T-helper 1 cell treated with Interleukin-12 subunit alpha and Interleukin-12 subunit beta and Interleukin-4 antibody, amounts not matched to agents 30 μg/mL and 1 μg/mL, for 36 hours (primary cell): ENCODE results near the gene MST1.

Source experiments
- H3K27ac Mint-ChIP-seq: one replicate; pipeline ENCODE4 v1.8.0; 2021; ENCODE audit warnings: mild to moderate bottlenecking, mixed read lengths
- H3K27me3 Mint-ChIP-seq: one replicate; pipeline ENCODE4 v1.8.0; 2021; ENCODE audit warnings: low read depth, mixed read lengths
- H3K36me3 Mint-ChIP-seq: one replicate; pipeline ENCODE4 v1.8.0; 2021; ENCODE audit warnings: low read depth, mixed read lengths
- H3K4me1 Mint-ChIP-seq: one replicate; pipeline ENCODE4 v1.8.0; 2021; ENCODE audit warnings: low read depth, mixed read lengths
- H3K4me3 Mint-ChIP-seq: one replicate; pipeline ENCODE4 v1.8.0; 2021; ENCODE audit warnings: mild to moderate bottlenecking, moderate library complexity, mixed read lengths
- H3K9me3 Mint-ChIP-seq: one replicate; pipeline ENCODE4 v1.8.0; 2021; ENCODE audit warnings: mixed read lengths

MST1 gene

GRCh38 chr3:49666592-49666991 is 22.7 kb downstream of the MST1 start:
- Mint-ChIP-seq H3K36me3 (no peaks in the 10 kb centered on the region), H3K9me3 (no peaks in the 10 kb centered on the region), H3K4me3 (no peak overlapping the region), H3K27ac (no peak overlapping the region), H3K4me1 (peaks cover 4% of the 10 kb centered on the region), H3K27me3 (no peaks in the 10 kb centered on the region)

DNA sequence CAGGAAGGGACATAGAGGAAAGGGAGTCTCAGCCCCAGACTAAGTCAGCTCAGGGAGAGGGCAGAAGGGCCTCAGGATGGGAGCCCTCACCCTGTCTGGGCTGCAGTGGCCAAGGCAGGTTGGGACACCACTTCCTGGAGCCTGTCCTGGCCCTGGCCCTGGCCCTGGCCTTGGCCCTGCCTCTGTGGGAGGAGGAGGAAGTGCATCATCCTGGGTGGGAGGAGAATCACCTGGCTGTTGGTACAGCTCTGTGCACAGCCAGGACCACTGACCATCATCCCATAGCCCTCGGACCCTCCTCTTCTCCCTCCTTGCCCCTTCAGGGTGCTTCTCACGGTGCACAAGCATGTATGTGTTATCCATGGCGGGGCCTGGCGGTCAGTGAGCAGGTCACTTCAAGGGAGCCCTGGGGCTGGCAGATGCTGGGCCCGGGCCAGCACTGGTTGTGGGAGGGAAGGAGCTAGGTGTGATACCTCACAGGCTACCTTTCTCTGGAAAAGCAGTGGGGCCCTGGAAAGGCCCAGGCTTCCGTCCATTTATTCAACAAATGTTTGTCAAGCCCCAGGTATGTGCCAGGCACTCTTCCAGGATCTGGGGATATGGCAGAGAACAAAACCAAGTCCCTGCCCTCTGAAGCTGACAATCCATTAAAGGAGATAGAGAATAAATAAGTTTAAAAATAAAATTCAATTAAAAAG is 23.3 kb downstream of the MST1 start:
- Mint-ChIP-seq H3K27ac (no peak overlapping the region), H3K36me3 (no peaks in the 10 kb centered on the region), H3K9me3 (no peaks in the 10 kb centered on the region), H3K4me3 (no peak overlapping the region), H3K4me1 (peaks cover 2% of the 10 kb centered on the region), H3K27me3 (no peaks in the 10 kb centered on the region)

GRCh38 chr3:49664300-49664699 is 25.0 kb downstream of the MST1 start:
- Mint-ChIP-seq H3K4me3 (no peak overlapping the region), H3K4me1 (peaks cover 2% of the 10 kb centered on the region), H3K27me3 (no peaks in the 10 kb centered on the region), H3K27ac (no peak overlapping the region), H3K9me3 (no peaks in the 10 kb centered on the region), H3K36me3 (no peaks in the 10 kb centered on the region)

- Mint-ChIP-seq H3K27me3 (no peaks in the 10 kb centered on the region), H3K9me3 (no peaks in the 10 kb centered on the region), H3K27ac (no peak overlapping the region), H3K4me3 (no peak overlapping the region), H3K36me3 (no peaks in the 10 kb centered on the region), H3K4me1 (peaks cover 2% of the 10 kb centered on the region)
These were observed 25.4 kb downstream of the MST1 start for GRCh38 chr3:49663831-49664230.

DNA sequence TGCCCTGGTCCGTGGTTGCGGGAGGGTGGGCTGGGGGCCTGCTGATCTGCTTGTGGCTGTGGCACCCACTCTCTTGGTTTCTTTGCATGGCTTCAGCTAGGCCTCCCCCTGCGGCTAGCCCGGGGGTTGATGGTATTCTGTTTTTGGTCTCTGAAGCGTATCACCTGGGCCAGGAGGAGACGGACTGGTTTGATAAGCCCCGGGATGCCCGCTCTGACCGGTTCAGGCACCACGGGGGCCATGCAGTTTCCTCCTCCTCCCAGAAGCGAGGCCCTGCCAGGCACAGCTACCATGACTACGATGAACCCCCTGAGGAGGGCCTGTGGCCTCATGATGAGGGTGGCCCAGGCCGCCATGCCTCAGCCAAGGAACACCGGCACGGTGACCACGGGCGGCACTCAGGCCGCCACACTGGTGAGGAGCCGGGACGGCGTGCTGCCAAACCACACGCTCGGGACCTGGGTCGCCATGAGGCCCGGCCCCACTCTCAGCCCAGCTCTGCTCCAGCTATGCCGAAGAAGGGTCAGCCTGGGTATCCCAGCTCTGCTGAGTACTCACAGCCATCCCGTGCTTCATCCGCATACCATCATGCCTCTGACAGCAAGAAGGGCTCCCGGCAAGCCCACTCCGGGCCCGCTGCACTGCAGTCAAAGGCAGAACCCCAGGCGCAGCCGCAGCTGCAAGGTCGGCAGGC is 26.4 kb downstream of the MST1 start:
- Mint-ChIP-seq H3K27me3 (no peaks in the 10 kb centered on the region), H3K4me1 (peaks cover 2% of the 10 kb centered on the region), H3K36me3 (no peaks in the 10 kb centered on the region), H3K4me3 (no peak overlapping the region), H3K27ac (no peak overlapping the region), H3K9me3 (no peaks in the 10 kb centered on the region)

- no peak overlapping the region for H3K27ac Mint-ChIP-seq
- no peaks in the 10 kb centered on the region for H3K36me3 Mint-ChIP-seq
- H3K4me3 Mint-ChIP-seq = no peak overlapping the region
- H3K9me3 Mint-ChIP-seq = no peaks in the 10 kb centered on the region
- peaks cover 2% of the 10 kb centered on the region for H3K4me1 Mint-ChIP-seq
- no peaks in the 10 kb centered on the region for H3K27me3 Mint-ChIP-seq
These were observed 27.3 kb downstream of the MST1 start for GRCh38 chr3:49662021-49662420.

- no peak overlapping the region for H3K27ac Mint-ChIP-seq
- no peak overlapping the region for H3K4me3 Mint-ChIP-seq
- no peaks in the 10 kb centered on the region for H3K9me3 Mint-ChIP-seq
- H3K36me3 Mint-ChIP-seq = no peaks in the 10 kb centered on the region
- peaks cover 2% of the 10 kb centered on the region for H3K4me1 Mint-ChIP-seq
- H3K27me3 Mint-ChIP-seq = no peaks in the 10 kb centered on the region
These were observed 28.0 kb downstream of the MST1 start for GRCh38 chr3:49661281-49661680.

- no peaks in the 10 kb centered on the region for H3K9me3 Mint-ChIP-seq
These were observed 29.5 kb downstream of the MST1 start for GRCh38 chr3:49659756-49660155.

GRCh38 chr3:49658711-49659110 is 30.6 kb downstream of the MST1 start:
- no peak overlapping the region for H3K27ac Mint-ChIP-seq
- H3K9me3 Mint-ChIP-seq = no peaks in the 10 kb centered on the region
- H3K4me3 Mint-ChIP-seq = no peak overlapping the region
- no peaks in the 10 kb centered on the region for H3K4me1 Mint-ChIP-seq
- no peaks in the 10 kb centered on the region for H3K36me3 Mint-ChIP-seq
- no peaks in the 10 kb centered on the region for H3K27me3 Mint-ChIP-seq

More at GRCh38 chr3:49659756-49660155, 29.5 kb downstream of the MST1 start:
- Mint-ChIP-seq H3K27me3 (no peaks in the 10 kb centered on the region), H3K27ac (no peak overlapping the region), H3K4me3 (no peak overlapping the region), H3K4me1 (no peaks in the 10 kb centered on the region), H3K36me3 (no peaks in the 10 kb centered on the region)

DNA sequence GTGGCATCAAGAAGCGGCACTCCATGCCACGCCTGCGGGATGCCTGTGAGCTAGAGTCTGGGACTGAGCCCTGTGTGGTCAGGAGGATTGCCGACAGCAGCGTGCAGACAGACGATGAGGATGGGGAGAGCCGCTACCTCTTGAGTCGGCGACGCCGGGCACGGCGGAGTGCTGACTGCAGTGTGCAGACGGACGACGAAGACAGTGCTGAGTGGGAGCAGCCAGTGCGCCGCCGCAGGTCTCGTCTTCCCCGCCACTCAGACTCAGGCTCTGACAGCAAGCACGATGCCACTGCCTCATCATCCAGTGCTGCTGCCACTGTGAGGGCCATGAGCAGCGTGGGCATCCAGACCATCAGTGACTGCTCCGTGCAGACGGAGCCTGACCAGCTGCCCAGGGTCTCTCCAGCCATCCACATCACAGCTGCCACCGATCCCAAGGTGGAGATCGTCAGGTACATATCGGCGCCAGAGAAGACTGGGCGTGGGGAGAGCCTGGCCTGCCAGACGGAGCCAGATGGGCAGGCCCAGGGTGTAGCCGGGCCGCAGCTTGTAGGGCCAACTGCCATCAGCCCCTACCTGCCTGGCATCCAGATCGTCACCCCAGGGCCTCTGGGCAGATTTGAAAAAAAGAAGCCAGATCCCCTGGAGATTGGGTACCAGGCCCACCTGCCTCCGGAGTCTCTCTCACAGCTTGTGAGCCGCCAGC is 31.9 kb downstream of the MST1 start:
- Mint-ChIP-seq H3K27me3 (no peaks in the 10 kb centered on the region), H3K9me3 (no peaks in the 10 kb centered on the region), H3K4me1 (no peaks in the 10 kb centered on the region), H3K27ac (no peak overlapping the region), H3K4me3 (no peak overlapping the region), H3K36me3 (no peaks in the 10 kb centered on the region)

- Mint-ChIP-seq H3K27me3 (no peaks in the 10 kb centered on the region), H3K4me3 (no peak overlapping the region), H3K36me3 (no peaks in the 10 kb centered on the region)
These were observed 32.6 kb downstream of the MST1 start for GRCh38 chr3:49656541-49657112.

GRCh38 chr3:49655731-49656285 is 33.5 kb downstream of the MST1 start:
- no peak overlapping the region for H3K4me3 Mint-ChIP-seq
- H3K27me3 Mint-ChIP-seq = no peaks in the 10 kb centered on the region
- no peak overlapping the region for H3K27ac Mint-ChIP-seq
- H3K9me3 Mint-ChIP-seq = no peaks in the 10 kb centered on the region
- no peaks in the 10 kb centered on the region for H3K4me1 Mint-ChIP-seq
- H3K36me3 Mint-ChIP-seq = no peaks in the 10 kb centered on the region

More at GRCh38 chr3:49656541-49657112, 32.6 kb downstream of the MST1 start:
- Mint-ChIP-seq H3K27ac (no peak overlapping the region), H3K9me3 (no peaks in the 10 kb centered on the region), H3K4me1 (no peaks in the 10 kb centered on the region)

GRCh38 chr3:49654955-49655556 is 34.2 kb downstream of the MST1 start:
- no peaks in the 10 kb centered on the region for H3K36me3 Mint-ChIP-seq
- H3K4me1 Mint-ChIP-seq = no peaks in the 10 kb centered on the region
- no peak overlapping the region for H3K4me3 Mint-ChIP-seq
- no peak overlapping the region for H3K27ac Mint-ChIP-seq
- H3K27me3 Mint-ChIP-seq = no peaks in the 10 kb centered on the region
- no peaks in the 10 kb centered on the region for H3K9me3 Mint-ChIP-seq

DNA sequence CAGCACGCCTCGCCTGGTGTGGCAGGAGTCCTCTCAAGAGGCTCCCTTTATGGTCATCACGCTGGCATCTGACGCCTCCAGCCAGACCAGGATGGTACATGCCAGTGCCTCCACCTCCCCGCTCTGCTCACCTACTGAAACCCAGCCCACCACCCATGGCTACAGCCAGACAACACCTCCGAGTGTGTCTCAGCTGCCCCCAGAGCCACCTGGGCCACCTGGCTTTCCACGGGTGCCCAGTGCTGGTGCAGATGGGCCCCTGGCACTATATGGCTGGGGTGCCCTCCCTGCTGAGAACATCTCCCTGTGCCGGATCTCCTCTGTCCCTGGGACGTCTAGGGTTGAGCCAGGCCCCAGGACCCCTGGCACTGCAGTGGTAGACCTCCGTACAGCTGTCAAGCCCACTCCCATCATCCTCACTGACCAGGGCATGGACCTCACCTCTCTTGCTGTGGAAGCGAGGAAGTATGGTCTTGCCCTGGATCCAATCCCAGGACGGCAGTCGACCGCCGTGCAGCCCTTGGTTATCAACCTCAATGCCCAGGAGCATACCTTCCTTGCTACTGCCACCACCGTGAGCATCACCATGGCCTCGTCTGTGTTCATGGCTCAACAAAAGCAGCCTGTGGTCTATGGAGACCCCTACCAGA is 35.0 kb downstream of the MST1 start:
- H3K27me3 Mint-ChIP-seq = no peaks in the 10 kb centered on the region

More for the DNA sequence above, 35.0 kb downstream of the MST1 start:
- no peak overlapping the region for H3K27ac Mint-ChIP-seq
- H3K4me1 Mint-ChIP-seq = no peaks in the 10 kb centered on the region
- H3K36me3 Mint-ChIP-seq = no peaks in the 10 kb centered on the region
- no peak overlapping the region for H3K4me3 Mint-ChIP-seq
- no peaks in the 10 kb centered on the region for H3K9me3 Mint-ChIP-seq
